Frontal cortex (tissue), 4 donors: Measurements from ENCODE around the gene ENO4. TPM values are rescaled to one million over a fixed set of nuclear protein-coding genes. Genes with fewer than 3 reads are reported as not detected.

Experiments
- DNase-seq, 2 donors: peaks; one replicate each; pipeline ENCODE4 v3.0.0; 2012; ENCODE audit warnings: low spot score in 2 of 2
- FAIRE-seq: peaks from 2 replicates; lab custom pipeline; 2012; peaks lifted over from hg19 to GRCh38; lab: Jason Lieb, UNC
- total RNA-seq: library from RNA; depleted of rRNA; stranded (reverse); fragments of >200 nt; gene quantifications from one replicate; pipeline ENCODE4 v1.2.3, GENCODE V29; 2014
- donor health status: control.
- donor health status: control.
- donor health status: control.

The ENO4 gene
- total RNA-seq, 1 donor from 2014 or later, result 1.2 TPM

GRCh38 chr10:116864436-116864835 is 15.1 kb downstream of the ENO4 start:
- no peak for FAIRE-seq
- DNase-seq, result no peak

DNA sequence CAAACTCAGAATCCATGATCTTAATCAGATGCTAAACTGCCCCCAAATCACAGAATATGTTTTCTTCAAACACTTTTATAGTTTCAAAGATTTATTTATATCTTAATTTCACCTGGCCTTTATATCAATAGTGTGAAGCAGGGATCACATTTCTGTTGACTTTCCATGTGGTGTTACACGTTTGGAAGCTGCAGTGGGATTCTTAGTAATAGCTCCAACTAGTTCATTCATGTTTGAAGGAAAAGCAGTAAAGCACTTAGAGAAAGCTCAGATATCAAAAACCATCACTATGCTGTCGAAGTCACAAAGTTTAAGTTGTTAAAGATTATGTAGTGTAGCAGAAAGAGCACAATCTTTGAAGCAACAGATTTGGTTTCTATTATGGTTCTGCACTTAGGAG is 16.8 kb downstream of the ENO4 start:
- DNase-seq, result no peak
- FAIRE-seq, result no peak

- no peak for DNase-seq
- FAIRE-seq, result no peak
Measured at GRCh38 chr10:116866987-116867595, 17.8 kb downstream of the ENO4 start.

DNA sequence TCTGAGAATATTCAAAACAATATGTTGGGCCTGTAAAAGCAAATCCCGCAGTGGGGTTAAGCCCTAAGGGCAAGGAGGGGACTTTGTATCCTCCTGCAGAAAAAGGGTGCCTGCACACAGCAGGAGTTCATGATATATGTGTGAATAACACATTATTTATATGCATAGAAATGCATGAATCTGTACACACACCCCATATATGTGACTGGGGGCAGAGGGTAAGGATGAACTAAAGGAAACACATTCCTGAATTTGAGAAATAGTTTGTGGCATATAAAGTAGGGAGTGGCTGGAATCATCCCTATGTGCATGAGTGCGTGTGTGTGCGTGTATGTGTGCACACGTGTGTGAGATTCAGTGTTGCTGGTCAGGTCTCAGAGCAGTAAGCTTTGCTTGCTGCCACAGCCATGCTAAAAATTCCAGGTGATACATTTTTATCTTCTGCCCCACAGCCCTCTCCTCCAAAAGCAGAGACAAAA is 18.9 kb downstream of the ENO4 start:
- DNase-seq (no peak), FAIRE-seq (no peak)

DNA sequence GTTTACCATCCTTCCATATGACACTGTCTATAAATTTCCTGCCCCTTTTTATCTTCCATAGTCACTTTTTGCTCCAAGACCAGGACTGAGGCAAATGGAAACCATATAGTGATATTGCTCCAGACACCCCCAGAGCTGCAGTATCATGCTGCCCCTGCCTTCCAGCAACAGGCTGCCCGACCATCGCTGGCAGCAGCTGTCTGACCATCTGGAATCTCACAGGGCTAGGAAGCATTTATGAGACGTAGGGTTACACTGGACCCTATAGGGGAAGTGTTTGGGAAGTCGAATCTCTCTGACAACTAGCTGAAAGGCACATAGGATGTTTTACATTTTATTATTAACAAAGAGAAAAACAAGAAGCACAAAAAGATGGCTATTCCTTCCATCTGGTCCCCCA is 19.4 kb downstream of the ENO4 start:
- FAIRE-seq (no peak), DNase-seq (no peak)

GRCh38 chr10:116870949-116871348 is 21.6 kb downstream of the ENO4 start:
- FAIRE-seq (no peak), DNase-seq (no peak)

- FAIRE-seq (no peak), DNase-seq (no peak)
Measured at GRCh38 chr10:116873134-116873533, 23.8 kb downstream of the ENO4 start.

DNA sequence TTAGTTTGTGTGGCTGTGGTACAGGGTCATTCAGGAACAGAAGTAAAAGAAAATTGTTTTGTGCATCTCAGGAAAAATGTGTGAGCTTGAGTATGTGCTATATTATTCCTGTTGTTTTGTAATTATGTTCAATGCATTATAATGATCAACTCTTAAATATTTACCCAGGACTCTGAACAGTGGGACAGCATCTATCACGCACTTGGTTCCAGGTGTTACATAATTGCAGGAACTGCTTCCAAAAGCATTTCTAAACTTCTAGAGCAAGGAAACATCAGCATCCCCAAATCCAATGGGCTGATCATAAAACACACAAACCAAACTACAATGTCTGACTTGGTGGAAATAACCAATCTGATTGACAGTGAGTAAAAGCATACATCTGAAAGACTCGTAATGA is 26.6 kb downstream of the ENO4 start:
- DNase-seq, result no peak
- no peak for FAIRE-seq

DNA sequence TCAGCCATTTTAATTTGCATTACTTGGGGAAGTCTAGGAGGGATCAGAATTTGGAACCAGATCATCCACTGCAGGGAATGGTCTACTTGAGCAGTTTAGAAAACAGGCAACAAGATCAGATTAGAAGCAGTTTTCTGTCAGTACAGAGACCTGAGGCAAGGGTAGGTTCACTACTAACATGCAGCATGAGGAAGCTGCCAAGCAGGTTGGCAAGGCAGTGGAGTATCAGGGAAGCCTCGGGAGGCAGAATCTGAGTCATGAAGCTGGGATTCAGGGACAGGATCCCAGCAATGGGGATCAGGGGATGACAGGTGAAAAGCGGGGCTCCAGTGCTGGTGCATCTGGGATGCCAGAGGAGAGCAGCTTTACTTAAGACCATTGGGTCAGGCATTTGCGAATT is 28.1 kb downstream of the ENO4 start:
- DNase-seq (no peak), FAIRE-seq (no peak)

DNA sequence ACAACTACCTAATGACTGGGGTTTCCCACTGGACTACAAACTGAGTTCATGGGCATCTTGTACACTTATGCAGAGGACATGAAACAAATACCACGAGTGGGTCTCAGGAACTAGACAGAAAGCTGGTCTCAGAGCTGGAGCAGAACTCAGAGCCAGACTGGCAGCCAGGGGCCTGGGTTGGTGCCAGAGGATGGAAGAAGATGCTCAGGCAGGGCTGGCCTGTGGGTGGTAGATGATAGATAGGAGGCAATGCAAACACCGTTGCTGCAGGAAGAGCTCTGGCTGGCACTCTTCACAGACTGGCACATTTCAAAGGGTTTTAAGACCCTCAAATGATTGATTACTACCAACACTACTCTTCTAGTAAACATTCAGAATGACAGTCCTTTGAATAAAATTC is 28.8 kb downstream of the ENO4 start:
- DNase-seq, result no peak
- no peak for FAIRE-seq

- FAIRE-seq (no peak), DNase-seq (no peak)
Measured at GRCh38 chr10:116879817-116880216, 30.5 kb downstream of the ENO4 start.

DNA sequence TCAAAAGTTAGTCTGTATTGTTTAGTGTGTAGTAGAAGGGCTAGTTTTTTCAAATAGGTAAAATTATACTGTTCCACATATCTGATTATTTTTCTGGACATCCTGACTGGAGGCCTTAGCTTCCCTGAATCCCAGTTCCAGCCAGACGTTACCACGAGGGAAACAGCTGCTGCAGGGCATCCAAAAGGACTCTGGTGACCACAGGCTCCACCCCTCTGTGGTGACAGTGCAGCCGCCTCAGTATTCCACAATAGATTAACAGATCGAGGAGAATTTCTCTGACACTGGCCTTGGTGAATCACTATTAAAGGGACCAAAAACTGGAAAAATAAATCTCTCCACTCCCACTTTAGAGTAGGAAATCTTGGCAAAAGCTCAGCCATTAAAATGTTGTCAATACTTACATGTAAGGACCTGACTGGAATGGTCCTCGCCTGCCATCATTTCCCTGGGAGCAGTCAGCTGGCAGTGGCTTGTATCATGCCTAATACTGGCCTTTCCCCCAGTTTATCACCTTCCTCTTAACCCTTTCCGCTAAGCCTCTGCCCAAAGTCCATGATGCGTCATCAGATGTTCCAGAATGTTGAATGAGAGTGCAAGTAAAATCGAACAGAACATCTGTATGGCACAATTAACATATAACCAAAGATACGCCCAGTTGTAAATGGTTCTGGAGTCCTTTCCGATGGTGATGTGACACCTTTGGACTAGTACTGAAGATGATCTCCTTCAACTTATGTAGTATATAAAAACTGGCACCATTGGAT is 31.6 kb downstream of the ENO4 start:
- DNase-seq, result no peak
- no peak for FAIRE-seq

- DNase-seq (no peak), FAIRE-seq (no peak)
Measured at GRCh38 chr10:116882639-116883038, 33.3 kb downstream of the ENO4 start.

DNA sequence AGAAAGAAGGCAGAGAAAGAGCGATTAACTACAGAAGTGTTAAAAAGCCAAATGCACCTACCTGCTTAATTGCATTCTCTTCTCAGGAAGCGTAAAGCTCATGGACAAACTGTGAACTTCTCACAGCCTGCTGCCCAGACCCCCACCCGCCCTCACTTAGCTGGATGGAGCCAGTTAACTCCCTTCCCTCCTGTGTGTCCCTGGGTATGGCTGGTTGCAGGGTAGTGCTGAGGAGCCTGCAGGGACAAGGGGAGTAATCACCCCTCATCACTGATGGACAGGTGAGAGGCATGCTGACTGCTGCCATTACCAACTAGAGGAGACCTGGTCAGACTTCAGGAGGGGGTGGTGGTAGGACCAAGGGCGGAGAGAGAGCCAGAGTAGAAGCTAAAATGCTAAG is 37.5 kb downstream of the ENO4 start:
- FAIRE-seq (no peak), DNase-seq (no peak)

DNA sequence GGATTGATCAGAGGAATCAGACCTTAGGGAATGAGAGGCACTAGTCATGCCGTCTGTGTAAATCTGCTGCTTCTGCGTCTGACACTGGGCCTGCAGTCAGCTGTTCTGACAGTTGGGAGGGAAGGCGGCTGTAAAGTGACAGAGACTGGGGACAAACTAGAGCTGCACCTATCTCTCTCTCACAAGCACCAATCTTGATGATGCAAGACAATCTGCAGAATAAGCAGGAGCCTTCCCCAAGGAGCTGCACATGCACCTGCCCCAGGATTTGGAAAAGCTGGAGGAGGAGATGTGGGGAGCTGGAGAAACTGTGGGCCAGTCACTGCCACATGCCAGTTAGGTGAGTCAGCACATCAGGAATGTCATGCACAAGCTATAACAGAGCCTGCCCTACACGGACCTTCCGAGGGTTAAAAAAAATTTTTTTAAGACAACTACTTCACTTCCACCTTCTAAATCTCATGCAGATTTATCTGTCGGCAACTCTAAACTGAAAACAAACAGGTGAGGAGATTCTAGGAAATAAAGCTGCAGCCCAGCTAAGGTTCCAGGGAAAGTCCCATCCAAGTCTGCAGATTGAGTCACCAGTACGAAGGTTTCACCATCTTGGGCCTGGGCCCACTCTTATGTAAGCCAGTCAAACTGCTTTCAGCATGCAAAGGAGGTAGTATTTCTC is 39.2 kb downstream of the ENO4 start:
- DNase-seq (no peak), FAIRE-seq (no peak)

- no peak for FAIRE-seq
- DNase-seq, result no peak
Measured at GRCh38 chr10:116889066-116889465, 39.8 kb downstream of the ENO4 start.

DNA sequence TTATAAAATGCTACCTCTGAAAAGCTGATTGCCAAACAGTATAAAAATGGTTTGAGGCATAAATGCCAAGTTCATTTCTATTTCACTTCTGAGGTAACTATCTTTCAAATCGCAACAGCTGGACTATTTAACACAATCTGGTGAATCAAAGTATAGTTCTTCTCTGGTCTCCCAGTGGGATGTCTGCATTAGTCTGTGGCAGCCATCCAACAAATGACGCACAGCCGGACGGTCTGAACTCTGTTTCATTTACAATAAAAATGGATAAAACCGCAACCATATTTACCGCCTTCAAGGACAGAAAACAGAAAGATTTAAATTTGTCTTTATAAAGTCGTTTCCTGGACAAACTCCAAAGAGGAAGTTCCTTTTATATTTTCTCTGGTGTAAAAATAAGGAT is 41.9 kb downstream of the ENO4 start:
- FAIRE-seq (no peak), DNase-seq (no peak)

GRCh38 chr10:116892907-116893685 is 43.8 kb downstream of the ENO4 start:
- FAIRE-seq, result no peak
- no peak for DNase-seq

DNA sequence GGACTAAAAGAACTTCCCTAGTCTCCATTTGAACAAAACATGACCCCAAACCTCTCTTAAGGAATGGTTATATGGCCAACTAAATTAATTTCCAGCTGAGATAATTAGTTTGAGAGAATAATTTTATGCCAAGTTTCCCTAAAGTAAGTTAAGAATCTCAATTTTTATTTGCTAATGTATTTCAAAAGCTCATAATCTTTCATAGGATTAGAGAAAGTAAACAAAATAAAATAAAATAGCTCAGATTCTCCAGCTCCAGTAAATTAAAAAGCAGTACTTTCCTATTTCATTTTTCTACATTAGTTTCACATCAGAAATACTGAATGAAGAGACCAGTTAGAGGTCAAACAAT is 44.4 kb downstream of the ENO4 start:
- FAIRE-seq, result no peak
- DNase-seq, result no peak

DNA sequence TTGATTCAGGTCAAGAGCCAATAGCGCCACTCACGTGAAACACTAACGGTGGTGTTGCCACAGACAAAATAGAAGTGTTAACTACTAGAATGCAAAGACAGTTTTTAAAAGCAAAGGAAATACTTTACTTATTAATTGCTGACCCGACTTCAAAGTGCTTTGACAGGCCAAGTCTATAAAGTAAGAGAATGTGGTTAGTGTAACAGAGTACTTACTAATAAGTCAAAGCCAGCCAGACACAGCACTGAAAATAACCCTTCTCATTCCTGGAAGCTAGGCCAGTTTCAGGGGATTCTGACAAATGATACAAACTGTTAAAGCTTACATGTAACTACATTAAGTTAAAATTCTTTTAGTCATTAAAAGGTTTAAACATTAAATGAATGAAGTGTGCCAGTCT is 50.3 kb downstream of the ENO4 start:
- no peak for DNase-seq
- no peak for FAIRE-seq

GRCh38 chr10:116905845-116906210 is 56.5 kb downstream of the ENO4 start:
- FAIRE-seq (no peak), DNase-seq (no peak)
